GM18499 (cell line): ENCODE data around the gene CEACAM3.
"Not testable (repeated sequence)": the region's sequence is repeated elsewhere in the genome, so short reads cannot be mapped to it uniquely, and the experiment has no call there.

ENCODE experiments used
- ATAC-seq: cut with Tn5 transposase; IDR thresholded peaks from one replicate; pipeline ENCODE4 v1.9.1; 2021; ENCODE audit warnings: moderate number of reproducible peaks; ENCODE audit not compliant: insufficient read depth, unreplicated experiment

CEACAM3 gene

GRCh38 chr19:41796362-41796761 lies at the start of gene CEACAM3:
CEACAM3 (plus strand) TSS chr19:41796587; CDS start chr19:41796678, 91 bp downstream.
- no peak for ATAC-seq

GRCh38 chr19:41746593-41747227 lies 49.7 kb upstream of the CEACAM3 start:
- ATAC-seq = no peak

- no peak for ATAC-seq
These were observed 48.4 kb upstream of the CEACAM3 start for GRCh38 chr19:41748012-41748411.

GRCh38 chr19:41750248-41751134 lies 45.9 kb upstream of the CEACAM3 start:
- not testable (repeated sequence) for ATAC-seq

GRCh38 chr19:41753159-41753558 lies 43.2 kb upstream of the CEACAM3 start:
- ATAC-seq = no peak

GRCh38 chr19:41753936-41754529 lies 42.4 kb upstream of the CEACAM3 start:
- ATAC-seq = no peak

GRCh38 chr19:41755328-41755913 lies 41.0 kb upstream of the CEACAM3 start, which contains the start of gene CEACAM6:
CEACAM6 (plus strand) TSS chr19:41755530; CDS start chr19:41755639, 109 bp downstream.
- ATAC-seq = no peak

GRCh38 chr19:41758846-41759245 lies 37.5 kb upstream of the CEACAM3 start:
- no peak for ATAC-seq

- no peak for ATAC-seq
These were observed 29.3 kb upstream of the CEACAM3 start for GRCh38 chr19:41767115-41767514.

GRCh38 chr19:41768105-41768504 lies 28.3 kb upstream of the CEACAM3 start:
- not testable (repeated sequence) for ATAC-seq

GRCh38 chr19:41769608-41770007 lies 26.8 kb upstream of the CEACAM3 start:
- ATAC-seq = no peak

GRCh38 chr19:41771410-41771809 lies 25.0 kb upstream of the CEACAM3 start:
- ATAC-seq = no peak

- ATAC-seq = no peak
These were observed 21.8 kb upstream of the CEACAM3 start for GRCh38 chr19:41774515-41774980.

GRCh38 chr19:41776700-41777099 lies 19.7 kb upstream of the CEACAM3 start:
- no peak for ATAC-seq

GRCh38 chr19:41783612-41784011 lies 12.8 kb upstream of the CEACAM3 start:
- ATAC-seq = no peak

GRCh38 chr19:41784312-41784711 lies 12.1 kb upstream of the CEACAM3 start:
- ATAC-seq = no peak

GRCh38 chr19:41784743-41785142 lies 11.6 kb upstream of the CEACAM3 start:
- no peak for ATAC-seq

GRCh38 chr19:41785653-41786052 lies 10.7 kb upstream of the CEACAM3 start:
- ATAC-seq = no peak

GRCh38 chr19:41787055-41787454 lies 9.3 kb upstream of the CEACAM3 start:
- no peak for ATAC-seq

- ATAC-seq = not testable (repeated sequence)
These were observed 7.9 kb upstream of the CEACAM3 start for GRCh38 chr19:41788518-41788917.

GRCh38 chr19:41789053-41789452 lies 7.3 kb upstream of the CEACAM3 start:
- ATAC-seq = not testable (repeated sequence)
